Activated naive CD4-positive, alpha-beta T cell treated with anti-CD3 and anti-CD28 coated beads, Interleukin-2, amount 50 U/mL, for 24 hours (primary cell): ENCODE measurements around the gene DCUN1D2.

Experiments used
- H3K27ac Mint-ChIP-seq: one replicate; pipeline ENCODE4 v1.8.0; 2021; ENCODE audit warnings: mild to moderate bottlenecking, mixed read lengths
- H3K27me3 Mint-ChIP-seq: one replicate; pipeline ENCODE4 v1.8.0; 2021; ENCODE audit warnings: mixed read lengths
- H3K36me3 Mint-ChIP-seq: one replicate; pipeline ENCODE4 v1.8.0; 2021; ENCODE audit warnings: mixed read lengths
- H3K4me1 Mint-ChIP-seq: one replicate; pipeline ENCODE4 v1.8.0; 2021; ENCODE audit warnings: mixed read lengths
- H3K4me3 Mint-ChIP-seq: one replicate; pipeline ENCODE4 v1.8.0; 2021; ENCODE audit warnings: mild to moderate bottlenecking, mixed read lengths
- H3K9me3 Mint-ChIP-seq: one replicate; pipeline ENCODE4 v1.8.0; 2021; ENCODE audit warnings: mixed read lengths

Gene DCUN1D2

GRCh38 chr13:113490496-113491417 lies at the start of gene DCUN1D2:
DCUN1D2 (minus strand) TSS chr13:113490711; CDS start chr13:113490669, 42 bp downstream.
- Mint-ChIP-seq H3K27ac (peak within 1 kb of the TSS; percentile 86), H3K27me3 (no peaks in the 10 kb centered on the region), H3K4me1 (peaks cover 69% of the 10 kb centered on the region), H3K9me3 (no peaks in the 10 kb centered on the region), H3K4me3 (peak within 1 kb of the TSS; percentile 92), H3K36me3 (peaks cover 2% of the 10 kb centered on the region)

GRCh38 chr13:113539822-113540221 lies 49.3 kb upstream of the DCUN1D2 start:
- H3K27me3 Mint-ChIP-seq = no peaks in the 10 kb centered on the region
- H3K4me1 Mint-ChIP-seq = peaks cover 6% of the 10 kb centered on the region
- H3K9me3 Mint-ChIP-seq = no peaks in the 10 kb centered on the region
- H3K36me3 Mint-ChIP-seq = peaks cover 16% of the 10 kb centered on the region
- no peak overlapping the region for H3K4me3 Mint-ChIP-seq
- no peak overlapping the region for H3K27ac Mint-ChIP-seq

DNA sequence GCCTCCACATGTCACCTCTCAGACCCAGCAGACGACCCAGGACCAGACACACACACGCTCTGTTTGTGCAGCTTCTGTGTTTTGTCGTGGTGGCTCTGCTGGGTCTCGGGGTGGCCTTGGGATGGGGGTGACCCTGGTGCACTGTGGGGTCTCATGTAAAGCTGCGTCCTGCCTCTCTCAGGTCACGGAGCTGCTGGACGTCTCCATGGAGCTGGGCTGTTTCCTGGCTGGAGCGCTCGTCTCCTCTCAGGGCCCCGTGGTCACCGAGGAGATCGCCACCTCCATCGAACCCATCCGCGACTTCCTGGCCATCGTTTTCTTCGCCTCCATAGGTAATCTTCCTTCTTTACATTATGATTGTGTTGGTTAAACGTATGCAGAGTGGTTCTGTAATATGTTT lies 48.7 kb upstream of the DCUN1D2 start:
- H3K4me1 Mint-ChIP-seq = peaks cover 6% of the 10 kb centered on the region
- H3K36me3 Mint-ChIP-seq = peaks cover 16% of the 10 kb centered on the region
- H3K4me3 Mint-ChIP-seq = no peak overlapping the region
- no peak overlapping the region for H3K27ac Mint-ChIP-seq
- H3K27me3 Mint-ChIP-seq = no peaks in the 10 kb centered on the region
- H3K9me3 Mint-ChIP-seq = no peaks in the 10 kb centered on the region

- H3K36me3 Mint-ChIP-seq = peaks cover 16% of the 10 kb centered on the region
- no peaks in the 10 kb centered on the region for H3K27me3 Mint-ChIP-seq
- no peaks in the 10 kb centered on the region for H3K9me3 Mint-ChIP-seq
- no peak overlapping the region for H3K27ac Mint-ChIP-seq
- H3K4me3 Mint-ChIP-seq = no peak overlapping the region
- H3K4me1 Mint-ChIP-seq = peaks cover 4% of the 10 kb centered on the region
These were observed 48.2 kb upstream of the DCUN1D2 start for GRCh38 chr13:113538689-113539058.

DNA sequence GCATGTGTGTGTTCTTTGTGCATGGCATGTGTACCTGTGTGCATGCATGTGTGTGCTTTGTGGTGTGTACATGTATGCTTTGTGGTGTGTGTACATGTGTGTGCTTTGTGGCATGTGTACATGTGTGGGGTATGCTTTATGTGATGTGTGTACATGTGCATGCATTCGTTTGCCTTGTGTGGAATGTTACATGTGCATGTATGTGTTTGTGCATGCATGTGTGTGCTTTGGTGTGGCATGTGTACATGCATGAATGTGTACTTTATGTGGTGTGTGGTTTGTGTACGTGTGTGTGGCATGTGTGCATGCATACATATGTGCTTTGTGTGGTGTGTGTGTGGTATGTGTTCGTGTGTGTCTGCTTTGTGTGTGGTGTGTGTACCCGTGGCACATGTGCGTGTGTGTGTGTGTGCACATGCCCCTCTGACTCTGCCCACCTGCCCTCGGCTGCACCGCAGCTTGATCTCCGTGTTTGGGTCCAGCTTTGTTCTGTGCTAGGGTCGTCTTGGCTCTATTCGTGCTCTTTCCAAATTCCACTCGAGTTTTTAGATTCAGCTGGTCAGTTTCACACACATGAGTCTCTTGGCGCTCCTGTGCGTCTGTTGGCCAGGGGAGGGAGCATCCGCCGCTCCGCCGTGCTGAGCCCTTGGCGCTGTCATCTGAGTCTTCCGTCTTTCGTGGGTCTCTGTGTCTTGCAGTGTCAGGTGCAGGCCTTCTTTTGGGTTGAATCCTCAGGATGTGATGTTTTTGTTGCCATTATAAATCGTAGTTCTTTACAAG lies 47.6 kb upstream of the DCUN1D2 start:
- Mint-ChIP-seq H3K9me3 (no peaks in the 10 kb centered on the region), H3K4me3 (no peak overlapping the region), H3K4me1 (no peaks in the 10 kb centered on the region), H3K27me3 (no peaks in the 10 kb centered on the region), H3K27ac (no peak overlapping the region), H3K36me3 (peaks cover 14% of the 10 kb centered on the region)

- no peaks in the 10 kb centered on the region for H3K27me3 Mint-ChIP-seq
- H3K27ac Mint-ChIP-seq = no peak overlapping the region
- peaks cover 14% of the 10 kb centered on the region for H3K36me3 Mint-ChIP-seq
- no peaks in the 10 kb centered on the region for H3K9me3 Mint-ChIP-seq
- no peak overlapping the region for H3K4me3 Mint-ChIP-seq
- H3K4me1 Mint-ChIP-seq = no peaks in the 10 kb centered on the region
These were observed 46.7 kb upstream of the DCUN1D2 start for GRCh38 chr13:113537205-113537604.

DNA sequence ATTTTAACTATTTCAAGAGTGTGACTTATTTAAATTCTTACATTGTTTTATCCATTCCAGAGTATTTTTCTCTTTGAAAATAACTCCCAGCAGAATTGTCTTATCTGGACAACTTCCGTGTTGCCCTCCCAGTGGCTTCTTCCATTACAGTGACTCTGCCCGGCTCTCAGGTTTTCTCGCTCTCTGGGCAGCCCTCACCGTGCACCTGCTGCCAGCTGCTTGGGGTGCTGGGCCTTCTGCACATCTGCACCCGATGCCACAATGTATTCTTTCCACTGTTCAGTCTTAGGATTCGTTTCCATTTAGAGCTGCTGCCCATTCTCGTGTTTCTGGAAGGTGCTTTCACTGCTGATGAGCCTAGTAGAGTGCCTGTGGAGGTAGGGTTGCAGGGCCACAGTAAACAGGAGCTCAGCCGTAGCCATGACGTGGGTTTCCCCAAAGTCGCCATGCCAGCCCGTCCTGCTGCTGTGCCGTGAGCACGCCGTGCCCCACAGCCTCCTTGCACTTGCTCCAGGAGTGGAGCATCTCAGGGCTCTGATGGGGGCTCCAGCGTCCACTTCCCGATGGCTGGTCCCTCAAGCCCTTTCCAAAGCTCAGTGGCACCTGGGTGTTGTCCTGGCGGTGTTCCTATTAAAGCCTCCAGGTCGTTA lies 46.1 kb upstream of the DCUN1D2 start:
- Mint-ChIP-seq H3K27ac (no peak overlapping the region), H3K4me3 (no peak overlapping the region), H3K27me3 (no peaks in the 10 kb centered on the region), H3K4me1 (no peaks in the 10 kb centered on the region), H3K9me3 (no peaks in the 10 kb centered on the region), H3K36me3 (peaks cover 16% of the 10 kb centered on the region)

DNA sequence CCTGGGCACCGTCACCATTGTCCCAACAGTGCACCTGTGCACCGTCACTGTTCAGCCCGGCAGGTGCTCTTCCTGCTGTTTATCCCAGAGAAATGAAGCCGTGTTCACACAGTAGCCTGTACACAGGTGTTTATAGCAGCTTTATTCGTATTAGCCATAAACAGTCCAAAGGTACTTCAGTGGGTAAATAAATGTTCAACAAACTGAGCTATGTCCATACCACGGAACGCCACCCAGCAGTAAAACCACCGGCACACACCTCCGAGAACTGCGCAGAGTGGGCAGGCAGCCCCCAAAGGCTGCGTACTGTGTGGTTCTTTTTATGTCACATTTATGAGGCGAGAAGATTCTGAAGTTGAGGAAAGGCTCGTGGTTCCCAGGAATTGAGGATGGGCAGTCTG lies 44.9 kb upstream of the DCUN1D2 start:
- Mint-ChIP-seq H3K4me3 (no peak overlapping the region), H3K9me3 (no peaks in the 10 kb centered on the region), H3K27ac (no peak overlapping the region), H3K36me3 (peaks cover 10% of the 10 kb centered on the region), H3K27me3 (no peaks in the 10 kb centered on the region), H3K4me1 (no peaks in the 10 kb centered on the region)

DNA sequence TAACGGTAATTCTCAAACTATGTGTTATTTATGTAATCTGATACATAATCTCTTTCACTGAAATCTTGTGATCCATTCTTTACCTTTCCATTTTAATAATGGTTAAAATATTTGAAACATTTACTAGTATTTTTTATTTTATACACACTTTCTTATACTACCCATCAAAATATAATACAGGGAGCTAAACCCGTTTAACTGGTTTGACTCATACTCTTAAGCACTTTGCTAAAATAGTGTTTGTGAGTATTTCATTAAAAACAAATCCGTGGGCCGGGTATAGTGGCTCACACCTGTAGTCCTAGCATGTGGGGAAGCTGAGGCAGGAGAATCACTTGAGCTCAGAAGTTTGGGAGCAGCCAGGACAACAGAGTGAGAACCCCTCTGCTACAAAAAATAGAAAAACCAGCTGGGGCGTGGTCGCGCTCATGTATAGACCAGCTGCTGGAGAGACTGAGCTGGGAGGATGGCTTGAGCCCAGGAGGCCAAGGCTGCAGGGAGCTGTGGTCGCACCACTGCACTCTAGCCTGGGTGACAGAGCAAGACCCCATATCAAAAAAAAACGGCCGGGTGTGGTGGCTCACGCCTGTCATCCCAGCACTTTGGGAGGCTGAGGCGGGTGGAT lies 43.8 kb upstream of the DCUN1D2 start:
- Mint-ChIP-seq H3K4me1 (no peaks in the 10 kb centered on the region), H3K27me3 (no peaks in the 10 kb centered on the region), H3K9me3 (no peaks in the 10 kb centered on the region), H3K27ac (no peak overlapping the region), H3K36me3 (peaks cover 10% of the 10 kb centered on the region), H3K4me3 (no peak overlapping the region)

DNA sequence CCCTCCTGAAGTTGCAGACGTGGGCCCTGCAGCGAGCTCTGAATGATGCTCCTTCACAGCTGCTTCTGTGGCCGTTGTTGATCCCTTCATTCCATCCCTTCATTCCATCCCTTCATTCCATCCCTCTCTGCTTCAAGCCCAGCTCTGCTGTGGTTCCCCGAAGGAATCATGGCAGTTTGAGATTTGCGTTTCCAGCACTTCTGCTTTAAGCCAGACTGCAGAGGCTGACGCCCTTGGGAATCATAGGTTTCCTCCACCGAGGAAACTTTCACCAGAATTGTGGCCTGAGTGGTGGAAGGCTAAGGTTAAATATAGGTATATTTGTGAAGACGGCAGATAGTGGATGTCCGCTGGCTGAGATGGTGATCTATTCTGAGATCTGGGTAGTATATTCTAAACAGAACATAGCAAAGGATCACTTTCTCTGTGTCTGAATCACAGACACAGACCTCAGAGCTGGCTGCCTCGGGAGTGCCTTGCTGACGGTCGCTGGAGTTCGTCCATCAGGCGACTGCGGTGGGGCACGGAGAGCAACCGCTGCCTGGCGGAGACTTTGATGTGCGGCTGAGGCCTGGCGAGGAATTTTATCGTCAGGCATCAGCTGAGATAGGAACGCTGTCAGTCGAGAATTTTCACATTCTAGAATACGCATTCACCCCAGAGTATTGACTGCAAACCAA lies 42.8 kb upstream of the DCUN1D2 start:
- Mint-ChIP-seq H3K4me3 (no peak overlapping the region), H3K27me3 (no peaks in the 10 kb centered on the region), H3K9me3 (no peaks in the 10 kb centered on the region), H3K36me3 (peaks cover 10% of the 10 kb centered on the region), H3K4me1 (no peaks in the 10 kb centered on the region), H3K27ac (no peak overlapping the region)

- no peaks in the 10 kb centered on the region for H3K27me3 Mint-ChIP-seq
- no peak overlapping the region for H3K27ac Mint-ChIP-seq
- no peaks in the 10 kb centered on the region for H3K4me1 Mint-ChIP-seq
- no peaks in the 10 kb centered on the region for H3K9me3 Mint-ChIP-seq
- H3K4me3 Mint-ChIP-seq = no peak overlapping the region
- H3K36me3 Mint-ChIP-seq = peaks cover 7% of the 10 kb centered on the region
These were observed 41.8 kb upstream of the DCUN1D2 start for GRCh38 chr13:113532156-113532806.

DNA sequence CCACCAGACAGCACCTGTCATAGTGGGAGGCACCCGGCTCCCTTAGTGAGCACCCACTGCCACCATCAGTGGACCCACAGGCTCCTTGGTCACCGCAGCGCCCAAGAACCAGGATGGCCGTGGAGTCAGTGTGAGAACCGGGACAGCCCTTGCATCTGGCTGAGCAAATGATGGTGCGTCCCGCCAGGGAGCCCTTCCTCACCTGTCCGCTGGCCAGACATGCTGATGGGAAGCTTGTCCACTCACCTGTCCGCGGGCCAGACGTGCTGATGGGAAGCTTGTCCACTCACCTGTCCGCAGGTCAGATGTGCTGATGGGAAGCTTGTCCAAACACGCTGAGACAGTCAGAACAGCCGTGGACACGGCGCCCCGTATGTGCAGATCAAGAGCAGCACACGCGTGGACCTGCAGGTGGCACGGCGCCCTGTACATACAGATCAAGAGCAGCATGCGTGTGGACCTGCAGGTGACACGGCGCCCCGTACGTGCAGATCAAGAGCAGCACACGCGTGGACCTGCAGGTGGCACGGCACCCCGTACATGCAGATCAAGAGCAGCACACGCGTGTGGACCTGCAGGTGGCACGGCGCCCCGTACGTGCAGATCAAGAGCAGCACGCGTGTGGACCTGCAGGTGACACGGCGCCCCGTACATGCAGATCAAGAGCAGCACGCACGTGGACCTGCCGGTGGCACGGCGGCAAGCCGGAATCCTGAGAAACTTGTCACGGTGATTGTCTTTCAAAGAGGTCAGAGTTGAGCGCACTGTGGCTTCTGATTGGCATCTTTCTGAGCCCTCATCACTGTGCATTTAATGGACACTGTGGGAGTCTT lies 40.7 kb upstream of the DCUN1D2 start:
- Mint-ChIP-seq H3K27ac (no peak overlapping the region), H3K4me3 (no peak overlapping the region), H3K4me1 (no peaks in the 10 kb centered on the region), H3K9me3 (no peaks in the 10 kb centered on the region), H3K27me3 (no peaks in the 10 kb centered on the region), H3K36me3 (peaks cover 12% of the 10 kb centered on the region)

DNA sequence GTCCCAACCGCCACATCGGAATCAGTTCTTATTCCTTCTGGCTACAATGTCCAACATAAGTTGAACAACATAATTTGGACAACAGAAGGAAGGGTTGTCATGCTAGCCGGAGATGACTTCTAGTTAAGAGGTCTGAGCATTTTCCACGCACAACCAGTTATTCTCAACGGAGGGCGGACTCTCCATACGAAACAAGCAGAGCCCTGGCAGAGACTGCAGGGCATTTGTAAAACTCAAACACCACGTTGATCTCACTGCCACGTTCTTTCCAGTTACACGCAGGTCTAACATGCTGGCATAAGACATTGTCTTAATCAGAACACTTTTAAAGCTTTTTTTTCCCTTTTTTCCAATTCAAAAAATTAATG lies 38.3 kb upstream of the DCUN1D2 start:
- H3K36me3 Mint-ChIP-seq = peaks cover 16% of the 10 kb centered on the region
- no peaks in the 10 kb centered on the region for H3K27me3 Mint-ChIP-seq
- no peak overlapping the region for H3K27ac Mint-ChIP-seq
- no peaks in the 10 kb centered on the region for H3K9me3 Mint-ChIP-seq
- no peak overlapping the region for H3K4me3 Mint-ChIP-seq
- peaks cover under 1% of the 10 kb centered on the region for H3K4me1 Mint-ChIP-seq
